K562 (cell line): ENCODE data around the gene USP2. TPM values are rescaled to one million over a fixed set of nuclear protein-coding genes. Genes with fewer than 3 reads are reported as not detected.
A peak's percentile ranks its signal among the peaks of the same experiment; 100 is the strongest.

ENCODE experiments used
- ARID1B ChIP-seq: fragments of 450-650 bp; IDR thresholded peaks from 2 replicates; pipeline ENCODE4 v1.6.1; 2016; ENCODE audit warnings: antibody characterized with exemption, mild to moderate bottlenecking, inconsistent platforms
- CHAMP1 ChIP-seq: fragments of 450-650 bp; IDR thresholded peaks from 2 replicates; pipeline ENCODE4 v1.6.1; 2016; ENCODE audit warnings: mild to moderate bottlenecking
- CHD1 ChIP-seq: fragments of 200-600 bp; sonication (generic); IDR thresholded peaks from one replicate; pipeline ENCODE4 v1.6.1; 2012; ENCODE audit warnings: mild to moderate bottlenecking, moderate library complexity, low read length, inconsistent platforms
- FOXJ3 ChIP-seq: sonication (generic); formaldehyde crosslinking; IDR thresholded peaks from 2 replicates; pipeline ENCODE4 v1.4.0; 2020; ENCODE audit warnings: mild to moderate bottlenecking, missing genetic modification reagents
- MCM5 ChIP-seq: fragments of 450-650 bp; IDR thresholded peaks from 2 replicates; pipeline ENCODE4 v1.6.1; 2016; ENCODE audit warnings: low read depth
- NFYB ChIP-seq: IDR thresholded peaks from 2 replicates; pipeline ENCODE4 v1.6.1; 2011; ENCODE audit warnings: mild to moderate bottlenecking, moderate library complexity; ENCODE audit not compliant: insufficient read length; ENCODE audit errors: extremely low read depth
- RB1 ChIP-seq: fragments of 450-650 bp; IDR thresholded peaks from 2 replicates; pipeline ENCODE4 v1.6.1; 2017; ENCODE audit warnings: low read depth, mild to moderate bottlenecking
- REST ChIP-seq, 2 experiments: fragments of 450-650 bp; formaldehyde crosslinking in 1 of 2; IDR thresholded peaks; 2 replicates each; pipeline versions ENCODE4 v1.4.0 to v1.6.1; 2014 to 2020; ENCODE audit warnings: mild to moderate bottlenecking in 2 of 2, borderline replicate concordance in 1 of 2, low read depth in 1 of 2
- SIN3A ChIP-seq, 2 experiments: fragments of 150-350 bp in 1 of 2; IDR thresholded peaks; 2 replicates each; pipeline ENCODE4 v1.6.1; 2011 to 2016; ENCODE audit warnings: borderline replicate concordance in 2 of 2, low read depth in 2 of 2, low read length in 2 of 2, mild to moderate bottlenecking in 2 of 2, moderate library complexity in 2 of 2; ENCODE audit not compliant: control insufficient read depth in 1 of 2
- SIX5 ChIP-seq, 2 experiments: IDR thresholded peaks; 2 replicates each; pipeline ENCODE4 v1.6.1; 2011; ENCODE audit warnings: low read length in 2 of 2, borderline replicate concordance in 1 of 2, low read depth in 1 of 2, mild to moderate bottlenecking in 1 of 2, moderate library complexity in 1 of 2; ENCODE audit not compliant: insufficient read depth in 1 of 2
- UBTF ChIP-seq, 2 experiments: IDR thresholded peaks; 2 replicates each; pipeline ENCODE4 v1.6.1; 2012; ENCODE audit warnings: improper control_type of control experiment in 2 of 2, low read depth in 2 of 2, low read length in 2 of 2, borderline replicate concordance in 1 of 2
- ZFP30 ChIP-seq: fragments of 250-450 bp; sonication (Bioruptor Pico); IDR thresholded peaks from 2 replicates; pipeline ENCODE4 v1.8.0; 2022; ENCODE audit warnings: moderate library complexity, mild to moderate bottlenecking, inconsistent platforms, borderline replicate concordance
- ZNF431 ChIP-seq: sonication (generic); formaldehyde crosslinking; IDR thresholded peaks from 2 replicates; pipeline ENCODE4 v1.8.0; 2022; ENCODE audit warnings: mild to moderate bottlenecking, missing genetic modification reagents
- polyA plus RNA-seq, 8 experiments: library from polyadenylated mRNA; depleted of rRNA in 4 of 8; stranded (reverse) in 5 of 8; unstranded in 3 of 8; fragments of >200 nt; fragmentation: Nextera tagmentation in 2 of 8; fragmentation: Illumina TruSeq in 1 of 8; extraction: Ambion mirVana in 2 of 8; extraction: Trizol in 1 of 8; gene quantifications; 2 replicates each; pipeline versions ENCODE4 v1.2.1 to v1.2.3, GENCODE V29; 2011 to 2014; ENCODE audit warnings: inconsistent platforms in 1 of 8, missing spikeins in 1 of 8
- total RNA-seq, 7 experiments: library from RNA; depleted of rRNA in 6 of 7; stranded (reverse); fragments of >200 nt in 6 of 7; fragmentation: Illumina TruSeq in 2 of 7; extraction: Trizol in 2 of 7; gene quantifications; 2 replicates each; pipeline versions ENCODE4 v1.2.1 to v1.2.3, GENCODE V29; 2011 to 2021; ENCODE audit warnings: low replicate concordance in 1 of 7

USP2 gene
- total and polyA plus RNA-seq, 9 of the 15 experiments (the other 6 are each of a cell fraction or from before 2014, with no cell fraction given), result 2.8 to 16.9 (median 3.9) TPM

- TF ChIP-seq REST (IDR thresholded peaks at IDR 0.05; ENCODE audit: borderline replicate concordance) (0 out of 2 replicates have a peak, but pooled peaks have one; percentile 5), REST (CRISPR knock-in tag; IDR thresholded peaks at IDR 0.05; ENCODE audit: low read depth) (no peak), UBTF (IDR thresholded peaks at IDR 0.05; ENCODE audit: borderline replicate concordance in 1 of 2, low read depth in 2 of 2, low read length in 2 of 2) (no peak), CHD1 (no peak), NFYB (no peak), SIX5 (IDR thresholded peaks at IDR 0.05; ENCODE audit: borderline replicate concordance in 1 of 2, insufficient read depth in 1 of 2, low read depth in 1 of 2, low read length in 2 of 2) (no peak), ZNF431 (CRISPR knock-in tag) (no peak), ZFP30 (no peak), FOXJ3 (CRISPR knock-in tag) (no peak), RB1 (no peak), MCM5 (no peak), ARID1B (no peak; the same call in 1 of the 2 replicates), SIN3A (IDR thresholded peaks at IDR 0.05; ENCODE audit: borderline replicate concordance in 2 of 2, control insufficient read depth in 1 of 2, low read depth in 2 of 2, low read length in 2 of 2) (peak in 1 of 2 experiments; percentile 93; a peak in 1 of 4 replicates), CHAMP1 (no peak)
Observed at GRCh38 chr11:119361056-119361787, 20.3 kb downstream of the USP2 start (continued).
